GM19452 (cell line): ENCODE measurements around the gene SLC4A1AP.

Experiments used
- ATAC-seq: cut with Tn5 transposase; IDR thresholded peaks from one replicate; pipeline ENCODE4 v1.9.1; 2021; ENCODE audit not compliant: unreplicated experiment

Gene SLC4A1AP

DNA sequence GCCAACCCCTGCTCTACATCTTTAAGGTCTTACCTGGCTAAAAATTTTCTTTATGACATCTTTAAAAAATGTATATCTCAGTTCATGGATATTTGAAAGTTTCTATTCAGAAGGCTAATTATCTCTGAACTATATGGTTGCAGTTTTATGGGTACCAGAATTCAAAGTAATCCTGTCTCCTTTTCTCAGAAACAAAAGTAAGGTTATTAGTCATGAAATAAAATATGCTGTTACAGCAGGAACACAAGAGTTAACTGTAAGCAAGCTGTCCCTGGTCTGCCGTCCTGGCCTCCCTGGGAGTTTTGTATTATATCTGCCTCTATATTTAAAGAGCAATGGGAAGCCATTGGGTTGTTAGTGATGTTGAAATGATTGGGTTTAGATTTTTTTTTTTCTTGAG, 34.0 kb downstream of the SLC4A1AP start:
- ATAC-seq = no peak

DNA sequence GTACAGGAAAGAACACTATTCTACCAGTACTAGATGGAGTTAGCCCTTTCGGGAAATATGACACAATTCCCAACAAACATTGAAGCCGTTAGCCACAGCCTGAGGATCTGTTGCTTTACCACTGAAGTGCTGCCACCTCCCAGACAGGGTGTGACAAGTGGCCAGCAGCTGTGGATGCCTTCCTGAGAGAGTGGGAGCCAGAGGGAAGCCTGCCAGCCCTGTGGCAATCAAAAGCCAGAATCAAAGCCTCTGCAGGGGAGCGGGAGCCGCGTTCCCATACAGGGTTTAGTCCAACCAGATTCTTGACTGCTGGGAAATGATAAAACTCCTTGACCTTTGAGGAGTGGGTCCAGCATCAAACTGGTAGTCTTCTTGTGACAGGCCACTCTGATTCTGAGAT, 38.0 kb downstream of the SLC4A1AP start:
- ATAC-seq = no peak

DNA sequence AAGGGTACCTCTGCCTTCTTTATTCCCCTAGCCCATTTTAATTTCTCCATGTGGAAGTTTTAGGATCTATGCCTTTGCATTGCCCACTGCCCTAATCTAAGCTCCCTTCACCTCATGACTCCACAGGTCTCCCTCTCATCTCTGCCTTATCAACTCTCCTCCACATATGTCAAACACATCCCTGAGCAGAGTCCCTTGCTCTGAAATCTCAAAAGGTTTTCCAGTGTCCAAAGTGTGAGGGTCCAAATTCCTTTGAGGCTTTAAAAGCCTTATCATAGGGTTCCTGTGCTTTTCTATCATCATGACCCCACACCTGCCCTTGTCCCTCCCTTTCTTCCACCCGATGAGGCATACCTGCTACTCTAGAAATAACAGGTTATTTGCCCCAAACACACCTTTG, 38.6 kb downstream of the SLC4A1AP start:
- no peak for ATAC-seq

DNA sequence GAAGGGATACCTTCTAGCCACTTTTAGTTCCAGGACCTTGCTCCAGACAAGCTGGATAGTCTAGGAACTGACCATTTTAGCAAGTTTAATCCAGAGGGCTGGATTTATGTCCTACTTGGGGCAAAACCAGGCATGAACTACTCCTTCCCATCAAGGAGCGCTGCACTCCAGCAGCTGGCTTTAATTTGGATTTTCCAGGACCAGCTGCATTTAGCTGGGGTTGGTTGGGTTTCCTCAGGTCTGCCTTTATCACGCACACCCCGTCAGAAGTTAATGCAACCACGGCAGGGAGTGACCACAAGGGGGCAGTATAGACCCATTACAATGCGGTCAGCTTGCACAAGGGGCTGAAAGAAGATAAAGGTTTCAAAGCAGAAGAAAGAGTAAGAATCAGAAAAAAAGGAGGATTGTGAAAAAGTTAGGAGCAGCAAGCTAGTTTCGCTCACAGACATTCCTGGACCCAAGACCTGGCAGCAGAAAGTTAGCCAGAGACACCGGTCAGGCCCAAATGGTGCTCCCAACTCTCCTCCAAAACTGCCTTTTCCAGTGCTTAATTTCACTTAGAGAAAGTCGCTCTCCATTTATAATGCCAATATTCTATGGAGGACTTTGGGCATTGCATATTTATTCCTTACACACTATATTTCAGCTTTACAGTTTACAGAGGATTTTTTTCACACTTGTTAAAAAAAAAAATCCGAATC, 40.1 kb downstream of the SLC4A1AP start:
- ATAC-seq = no peak

DNA sequence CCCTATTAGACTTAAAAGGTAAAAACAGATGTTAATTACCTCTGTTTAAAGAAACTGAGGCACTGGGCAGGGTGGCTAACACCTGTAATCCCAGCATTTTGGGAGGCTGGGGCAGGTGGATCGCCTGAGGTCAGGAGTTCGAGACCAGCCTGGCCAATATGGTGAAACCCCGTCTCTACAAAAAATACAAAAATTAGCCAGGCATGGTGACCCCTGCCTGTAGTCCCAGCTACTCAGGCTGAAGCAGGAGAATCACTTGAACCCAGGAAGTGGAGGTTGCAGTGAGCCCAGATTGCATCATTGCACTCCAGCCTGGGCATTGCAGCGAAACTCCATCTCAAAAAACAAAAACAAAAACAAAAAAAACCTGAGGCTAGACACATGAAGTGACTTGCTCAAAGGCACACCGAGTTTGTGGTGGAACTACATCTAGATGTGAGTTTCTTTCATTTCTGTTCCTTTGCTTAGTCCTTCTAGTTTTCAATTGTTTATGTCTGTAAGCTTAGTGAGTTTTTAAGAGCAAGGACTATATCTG, 40.7 kb downstream of the SLC4A1AP start:
- no peak for ATAC-seq

DNA sequence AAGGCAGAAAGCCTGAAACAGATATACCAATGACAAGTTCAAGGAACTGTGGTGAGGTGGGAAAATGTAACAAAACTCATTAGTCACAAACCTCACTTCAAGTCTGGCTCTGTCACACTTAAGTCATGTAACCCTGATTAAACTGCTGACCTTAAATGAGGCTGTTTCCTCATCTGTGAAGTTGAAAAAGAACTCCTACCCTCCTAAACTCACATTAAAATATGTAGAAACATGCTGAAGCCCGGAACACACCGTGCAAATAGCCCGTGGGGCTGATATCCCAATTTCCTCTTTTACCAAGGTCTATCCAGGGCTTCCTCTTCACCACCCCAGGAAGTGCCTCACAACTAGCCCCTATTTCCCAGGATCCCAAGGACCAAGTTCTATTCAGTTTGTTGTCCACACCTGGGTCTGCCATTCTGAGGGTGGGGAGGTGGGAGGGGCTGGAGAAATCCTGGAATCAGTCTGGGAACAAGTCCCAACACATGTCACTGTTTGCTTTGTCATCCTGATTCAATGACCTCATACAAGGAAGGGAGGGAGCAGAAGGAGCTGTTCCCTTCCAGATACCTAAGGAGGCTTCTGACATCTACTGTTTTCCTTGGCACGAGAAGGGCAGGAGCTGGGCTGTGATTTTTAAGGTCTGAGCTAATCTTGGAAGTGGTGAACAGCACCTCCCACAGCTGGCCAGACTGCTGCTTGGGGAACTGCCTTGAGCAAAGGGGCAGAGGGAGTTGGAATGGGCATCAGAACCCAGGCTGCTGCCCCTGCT, 42.3 kb downstream of the SLC4A1AP start:
- no peak for ATAC-seq

DNA sequence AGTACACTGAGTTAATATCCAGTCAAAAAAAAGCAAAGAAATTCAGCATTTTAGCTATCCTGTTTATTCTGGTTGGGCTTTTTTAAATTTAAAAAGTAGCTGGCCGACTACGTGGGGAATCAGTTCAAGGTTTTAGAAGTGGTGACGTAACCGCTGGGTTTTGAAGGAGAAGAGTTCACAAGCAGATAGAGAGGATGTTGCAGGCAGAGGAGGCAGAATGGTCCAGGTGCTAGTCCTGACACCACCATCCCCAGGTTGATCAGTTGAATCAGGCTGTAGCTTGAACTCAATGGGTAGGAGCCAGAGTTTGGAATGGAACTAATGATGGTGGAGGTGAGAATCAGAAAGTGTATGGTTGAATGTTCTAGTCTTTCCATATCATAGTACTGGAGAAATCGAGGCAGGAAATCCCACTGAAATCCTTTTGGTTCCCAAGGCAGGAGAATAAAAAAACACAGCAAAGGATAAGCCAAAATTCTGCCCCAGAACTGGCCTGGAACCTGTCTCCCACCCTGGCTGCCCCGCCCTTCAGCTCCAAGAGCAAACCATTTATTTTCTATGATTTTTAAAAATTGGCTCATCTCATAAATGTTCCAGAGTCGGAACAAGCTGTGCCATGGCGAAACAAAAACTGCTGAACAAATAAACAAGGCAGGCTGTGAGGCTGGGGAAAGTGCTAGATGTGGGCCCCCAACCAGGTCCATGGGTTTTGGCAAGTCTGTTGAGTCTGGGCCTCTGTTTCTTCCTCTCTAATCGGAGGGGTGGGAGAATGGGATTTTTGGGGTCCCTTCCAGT, 44.0 kb downstream of the SLC4A1AP start:
- no peak for ATAC-seq

DNA sequence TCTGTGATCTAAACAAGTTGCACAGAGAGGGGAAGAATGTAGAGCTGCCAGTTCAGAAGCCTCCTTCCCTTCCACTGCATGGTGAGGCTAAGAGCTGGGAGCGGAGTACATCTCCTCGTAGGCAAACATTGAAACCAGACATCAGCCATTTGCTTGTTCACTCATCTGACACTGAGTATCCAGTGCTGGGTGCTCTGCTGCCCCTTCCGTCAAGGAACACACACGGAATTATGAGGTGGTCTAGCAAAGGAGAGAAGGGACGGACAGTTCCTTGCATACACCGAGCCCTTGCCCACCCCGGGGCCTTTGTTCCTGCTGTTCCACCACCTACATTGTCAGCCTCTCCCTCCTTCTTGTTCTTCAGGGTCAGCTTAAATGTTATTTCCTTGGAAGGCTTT, 44.6 kb downstream of the SLC4A1AP start:
- no peak for ATAC-seq

DNA sequence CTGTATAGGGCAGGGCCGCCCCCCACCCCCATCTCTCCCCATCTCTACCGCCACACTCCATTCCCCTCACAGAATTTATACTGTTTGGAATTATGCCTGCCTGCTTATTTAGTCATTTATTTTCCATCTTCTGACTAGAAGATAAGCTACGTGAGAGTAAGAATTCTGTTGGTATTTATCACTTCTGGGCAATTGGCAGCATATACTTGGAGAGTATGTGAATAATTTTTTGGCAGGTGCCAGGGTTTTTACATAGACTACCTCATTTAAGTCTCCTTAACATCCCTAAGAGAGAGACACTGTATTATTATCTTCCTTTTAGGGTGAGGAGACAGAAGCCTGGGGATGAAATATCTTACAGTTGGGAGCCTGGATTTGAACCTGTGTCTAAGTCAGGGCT, 45.0 kb downstream of the SLC4A1AP start:
- no peak for ATAC-seq

DNA sequence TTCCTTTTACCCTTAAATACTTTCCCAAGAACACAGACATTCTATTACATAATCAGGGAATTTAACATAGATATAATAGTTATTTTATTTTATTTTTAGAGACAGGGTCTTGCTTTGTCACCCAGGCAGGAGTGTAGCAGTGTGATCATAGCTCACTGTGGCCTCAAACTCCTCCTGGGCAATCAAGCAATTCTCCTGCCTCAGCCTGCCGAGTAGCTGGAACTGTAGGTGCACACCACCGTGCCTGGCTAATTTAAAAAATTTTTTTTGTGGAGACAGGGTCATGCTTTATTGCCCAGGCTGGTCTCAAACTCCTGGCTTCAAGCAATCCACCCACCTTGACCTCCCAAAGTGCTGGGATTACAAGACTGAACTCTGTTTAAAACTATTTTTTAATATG, 45.6 kb downstream of the SLC4A1AP start:
- ATAC-seq = no peak

DNA sequence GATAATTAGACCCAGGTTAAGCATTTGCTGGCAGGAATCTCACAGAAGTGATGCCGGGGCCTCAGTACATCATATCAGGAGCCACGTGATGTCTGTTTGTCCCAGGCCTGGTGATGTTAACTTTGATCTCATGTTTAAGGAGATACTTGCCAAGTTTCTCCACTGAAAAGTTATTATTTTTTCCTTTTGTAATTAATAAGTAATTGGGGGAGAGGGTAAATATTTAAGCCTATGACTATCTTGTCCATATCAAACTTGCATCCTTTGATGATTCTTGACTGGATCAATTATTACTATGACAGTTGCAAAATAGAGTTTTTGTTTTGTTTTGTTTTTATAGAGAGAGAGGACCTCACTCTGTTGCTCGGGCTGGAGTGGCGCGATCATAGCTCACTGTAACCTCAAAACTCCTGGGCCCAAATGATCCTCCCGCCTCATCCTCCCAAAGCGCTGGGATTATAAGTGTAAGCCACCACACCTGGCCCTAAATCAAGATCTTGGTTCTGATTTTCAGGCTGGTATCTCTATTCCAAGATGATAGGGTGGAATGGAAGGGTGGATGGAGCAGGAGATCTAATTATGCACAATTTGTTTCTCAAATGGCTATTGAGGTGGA, 46.4 kb downstream of the SLC4A1AP start:
- no peak for ATAC-seq

DNA sequence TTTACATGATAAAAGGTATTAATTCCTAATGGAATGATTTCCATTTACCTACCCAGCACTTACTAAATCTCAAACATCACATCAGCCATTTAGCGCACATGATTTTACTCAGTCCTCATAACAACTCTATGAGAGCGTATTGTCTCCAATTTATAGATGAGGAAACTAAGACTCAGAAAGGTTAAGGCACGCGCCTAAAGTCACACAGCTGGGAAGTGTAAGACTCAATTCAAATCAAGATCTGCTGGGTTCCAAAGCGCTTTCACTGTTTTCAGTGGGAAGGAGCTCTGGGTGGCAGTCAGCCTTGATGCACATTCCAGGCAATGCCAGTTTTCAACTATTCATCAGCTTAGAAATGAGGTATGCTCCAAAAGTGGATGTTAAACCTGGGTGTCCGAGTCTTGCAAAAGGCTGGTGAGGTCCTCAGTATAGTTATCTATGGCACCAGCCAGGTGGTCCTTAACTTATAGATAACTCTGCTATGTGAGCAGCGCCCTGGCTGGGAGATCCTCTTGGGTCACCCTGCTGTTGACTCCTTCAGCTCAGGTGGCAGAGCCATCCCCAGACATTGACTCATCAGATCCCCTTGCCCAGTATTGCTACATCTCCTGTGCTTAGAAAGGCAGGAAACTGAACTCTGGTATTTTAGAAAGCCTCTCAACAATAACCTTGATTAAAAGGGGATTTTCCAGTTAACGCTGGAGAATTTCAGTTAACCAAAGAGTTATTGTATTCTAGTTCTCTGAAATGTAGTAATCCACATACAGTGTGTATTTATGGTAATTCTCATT, 47.1 kb downstream of the SLC4A1AP start:
- no peak for ATAC-seq

DNA sequence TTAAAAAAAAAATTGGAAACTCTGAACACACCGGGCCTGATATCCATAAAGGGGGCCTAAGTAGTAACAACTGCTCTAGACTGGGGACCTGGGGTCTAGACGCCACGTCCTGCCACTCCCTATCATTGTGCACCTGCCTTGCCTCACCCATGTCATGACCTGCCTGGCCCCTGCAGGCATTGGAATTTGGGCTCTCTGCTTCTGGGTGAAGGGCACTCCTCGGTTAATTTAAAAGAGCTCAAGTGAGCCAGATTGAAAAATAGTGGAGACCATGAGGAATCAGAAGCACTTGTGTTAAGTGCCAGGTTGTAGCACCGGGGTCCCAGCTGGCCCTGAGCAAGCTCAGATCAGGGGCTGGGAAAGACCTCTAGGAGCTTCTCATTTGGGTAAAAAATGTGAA, 48.1 kb downstream of the SLC4A1AP start:
- no peak for ATAC-seq

DNA sequence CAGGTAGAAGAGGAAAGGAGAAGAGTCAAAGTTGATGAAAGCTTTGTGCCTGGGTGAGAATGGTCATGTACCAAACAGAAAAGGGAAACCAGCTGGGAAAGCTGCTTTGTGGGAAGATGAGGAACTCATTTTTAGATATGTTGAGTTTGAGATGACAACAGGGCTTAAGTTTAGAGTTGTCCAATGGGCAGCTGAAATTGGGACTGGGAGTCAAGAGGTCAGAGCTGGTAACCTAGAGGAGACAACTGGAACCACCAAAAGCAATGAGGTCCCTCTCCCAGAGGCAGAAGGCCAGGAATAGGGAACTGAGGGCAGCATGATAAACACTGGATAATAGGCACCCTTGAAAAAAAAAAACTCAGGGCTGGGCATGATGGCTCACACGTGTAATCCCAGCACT, 48.8 kb downstream of the SLC4A1AP start:
- ATAC-seq = no peak

DNA sequence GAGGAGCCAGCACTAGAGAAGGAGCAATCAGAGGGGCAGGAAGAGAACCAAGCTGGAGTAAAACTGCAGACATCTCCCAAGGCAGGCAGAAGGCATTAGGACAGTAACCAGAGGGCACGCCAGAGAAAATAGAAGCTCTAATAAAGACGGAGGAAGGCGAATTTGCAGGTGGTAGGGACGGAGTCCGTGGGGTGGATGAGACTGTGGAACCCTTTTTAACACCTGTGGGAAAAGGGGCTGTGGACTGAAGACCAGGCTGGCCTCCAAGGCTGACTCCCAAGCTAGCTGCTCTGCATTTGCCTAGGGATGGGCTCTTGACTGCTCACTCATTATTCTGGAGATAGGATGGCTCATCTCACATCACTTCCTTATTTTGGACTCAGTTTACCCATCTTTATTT, 49.5 kb downstream of the SLC4A1AP start:
- ATAC-seq = no peak

DNA sequence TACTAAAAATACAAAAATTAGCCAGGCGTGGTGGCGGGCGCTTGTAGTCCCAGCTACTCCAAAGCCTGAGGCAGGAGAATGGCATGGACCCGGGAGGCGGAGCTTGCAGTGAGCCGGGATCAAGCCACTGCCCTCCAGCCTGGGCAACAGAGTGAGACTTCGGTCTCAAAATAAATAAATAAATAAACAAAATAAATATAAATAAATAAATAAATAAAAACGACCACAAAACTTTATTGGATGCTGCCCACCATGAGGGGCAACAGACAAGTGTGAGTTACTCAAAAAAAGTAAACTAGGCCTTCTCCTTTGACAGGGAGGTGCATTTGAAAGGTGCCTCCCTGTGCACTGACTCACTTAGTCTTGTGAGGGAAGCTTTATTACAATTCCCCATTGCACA, 50.4 kb downstream of the SLC4A1AP start:
- no peak for ATAC-seq

DNA sequence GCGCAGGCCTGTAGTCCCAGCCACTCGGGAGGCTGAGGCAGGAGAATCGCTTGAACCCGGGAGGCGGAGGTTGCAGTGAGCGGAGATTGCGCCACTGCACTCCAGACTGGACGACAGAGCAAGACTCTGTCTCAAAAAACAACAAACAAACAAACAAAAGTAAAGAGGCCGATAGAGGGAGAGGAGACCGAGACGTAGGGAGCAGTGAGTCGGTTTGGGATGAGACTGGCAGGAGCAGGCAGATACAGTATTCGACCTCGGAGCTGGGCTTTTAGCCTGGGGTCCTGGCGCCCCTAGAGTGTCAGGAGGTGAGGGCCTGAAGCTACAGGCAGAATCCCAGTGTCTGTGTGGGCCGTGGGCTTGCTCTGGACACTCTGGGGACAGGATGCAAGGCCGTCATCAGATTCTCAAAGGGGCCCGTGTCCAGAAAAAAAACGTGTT, 51.2 kb downstream of the SLC4A1AP start:
- ATAC-seq = no peak

DNA sequence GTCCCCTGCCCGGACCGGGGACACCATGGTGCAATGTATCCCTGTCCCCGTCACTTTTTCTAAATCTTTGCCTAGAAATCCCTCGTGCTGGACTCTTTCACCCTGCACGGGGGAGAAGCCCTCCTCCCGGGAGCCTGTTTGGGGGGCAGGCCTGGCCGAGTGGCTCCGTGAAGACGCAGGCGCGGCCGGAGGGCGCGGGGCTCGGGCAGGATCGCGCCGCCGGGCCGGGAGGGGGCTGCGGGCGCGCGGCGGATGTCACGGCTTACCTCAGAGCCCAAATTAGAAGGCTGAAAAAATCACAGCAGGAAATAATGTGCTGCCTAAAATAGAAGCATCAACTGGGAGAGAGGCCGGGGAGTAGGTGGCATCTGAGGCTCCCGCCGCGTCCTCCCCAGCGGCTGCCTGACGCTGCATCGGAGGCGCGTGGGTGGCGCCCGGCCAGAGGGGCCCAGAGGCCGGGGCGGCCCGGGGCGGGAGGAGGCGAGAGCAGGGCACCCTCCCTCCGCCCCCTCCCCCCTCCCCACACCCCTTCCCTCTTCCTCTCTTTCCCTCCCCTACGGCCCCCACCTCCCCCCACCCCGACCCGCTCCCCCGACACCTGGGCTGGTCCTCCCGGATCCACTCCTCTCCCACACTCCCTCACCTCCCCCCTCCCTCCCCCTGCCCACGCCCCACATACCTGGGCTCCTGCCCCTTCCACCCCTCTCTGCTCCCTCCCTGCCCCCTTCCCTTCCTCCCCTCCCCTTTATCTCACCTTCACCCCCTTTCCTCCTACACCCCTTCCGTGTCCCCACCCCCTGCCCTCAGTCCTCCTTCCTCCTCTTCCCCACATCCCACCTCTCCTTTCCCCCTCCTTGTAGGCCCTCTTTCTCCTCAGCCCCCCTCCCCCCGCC, 51.9 kb downstream of the SLC4A1AP start:
- no peak for ATAC-seq

DNA sequence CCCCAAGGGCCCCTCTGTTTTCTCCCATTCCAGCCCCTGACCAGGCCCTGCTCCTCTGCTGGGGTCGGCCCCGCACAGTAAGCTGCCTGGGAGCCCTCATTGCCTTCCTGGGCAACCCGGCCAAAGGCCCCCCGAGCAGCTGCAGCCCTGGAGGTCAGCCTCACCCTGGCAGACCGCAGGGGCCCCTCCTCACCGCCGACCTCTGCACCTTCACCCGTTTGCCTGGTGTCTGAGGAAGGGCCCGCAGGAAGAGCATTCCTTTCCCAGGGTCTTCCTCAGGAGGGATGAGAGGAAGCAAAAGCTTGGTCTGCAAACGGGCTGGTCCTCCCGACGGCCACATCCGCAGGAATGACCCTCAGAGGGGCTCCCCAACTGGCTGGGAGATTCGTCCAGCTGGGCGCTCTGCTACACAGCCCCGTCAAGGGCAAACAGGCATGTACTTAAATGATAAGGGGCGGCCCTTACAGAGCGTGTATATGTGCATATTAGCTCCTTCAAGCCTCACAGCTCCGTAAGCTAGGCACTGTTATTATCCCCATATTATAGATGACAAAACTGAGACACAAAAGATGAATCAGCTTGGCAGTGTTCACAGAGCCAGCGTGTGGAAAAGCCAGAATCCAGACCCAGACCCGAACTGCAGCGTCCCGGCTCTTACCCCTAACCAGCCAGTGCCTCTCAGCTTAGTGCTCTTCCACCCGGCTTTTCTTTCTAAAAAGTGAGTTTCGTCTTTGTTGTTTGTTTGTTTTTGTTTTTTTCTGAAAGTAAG, 52.8 kb downstream of the SLC4A1AP start:
- ATAC-seq = no peak
